Fibroblast of lung (primary cell): ENCODE data around the gene SELENOS.

Experiments used
- EZH2 ChIP-seq: IDR thresholded peaks from 2 replicates; pipeline ENCODE4 v1.5.1; 2012; ENCODE audit warnings: low read length, control low read depth, mild to moderate bottlenecking; ENCODE audit errors: missing control alignments
- TF ChIP-seq, protein P1 (sequence below), 2 donors: IDR thresholded peaks in 1 of 2; conservative IDR thresholded peaks in 1 of 2; 1 replicate in 1 of 2; 2 replicates in 1 of 2; pipeline ENCODE4 v1.5.1; 2011 to 2012; ENCODE audit warnings: low read length in 2 of 2, control low read depth in 1 of 2, inconsistent platforms in 1 of 2, low read depth in 1 of 2, mild to moderate bottlenecking in 1 of 2

DNA sequence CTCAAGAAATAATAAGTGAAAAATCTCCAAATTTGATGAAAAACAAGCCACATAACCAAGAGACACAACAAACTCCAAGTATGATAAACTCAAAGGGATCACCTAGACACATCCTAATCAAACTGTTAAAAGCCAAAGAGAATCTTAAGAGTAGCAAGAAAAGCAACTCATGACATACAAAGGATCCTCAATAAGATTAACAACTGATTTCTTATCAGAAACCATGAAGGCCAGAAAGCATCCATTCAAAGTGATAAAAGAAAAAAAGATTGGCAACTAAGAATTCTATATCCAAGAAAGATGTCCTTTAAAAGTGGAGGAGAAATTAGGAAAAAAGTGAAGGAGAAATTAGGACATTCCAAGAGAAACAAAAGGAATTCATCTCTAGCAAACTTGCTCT, 49.0 kb downstream of the SELENOS start:
- TF ChIP-seq, protein P1, sequence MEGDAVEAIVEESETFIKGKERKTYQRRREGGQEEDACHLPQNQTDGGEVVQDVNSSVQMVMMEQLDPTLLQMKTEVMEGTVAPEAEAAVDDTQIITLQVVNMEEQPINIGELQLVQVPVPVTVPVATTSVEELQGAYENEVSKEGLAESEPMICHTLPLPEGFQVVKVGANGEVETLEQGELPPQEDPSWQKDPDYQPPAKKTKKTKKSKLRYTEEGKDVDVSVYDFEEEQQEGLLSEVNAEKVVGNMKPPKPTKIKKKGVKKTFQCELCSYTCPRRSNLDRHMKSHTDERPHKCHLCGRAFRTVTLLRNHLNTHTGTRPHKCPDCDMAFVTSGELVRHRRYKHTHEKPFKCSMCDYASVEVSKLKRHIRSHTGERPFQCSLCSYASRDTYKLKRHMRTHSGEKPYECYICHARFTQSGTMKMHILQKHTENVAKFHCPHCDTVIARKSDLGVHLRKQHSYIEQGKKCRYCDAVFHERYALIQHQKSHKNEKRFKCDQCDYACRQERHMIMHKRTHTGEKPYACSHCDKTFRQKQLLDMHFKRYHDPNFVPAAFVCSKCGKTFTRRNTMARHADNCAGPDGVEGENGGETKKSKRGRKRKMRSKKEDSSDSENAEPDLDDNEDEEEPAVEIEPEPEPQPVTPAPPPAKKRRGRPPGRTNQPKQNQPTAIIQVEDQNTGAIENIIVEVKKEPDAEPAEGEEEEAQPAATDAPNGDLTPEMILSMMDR (conservative IDR thresholded peaks at IDR 0.05 in 1 of 2, IDR thresholded peaks at IDR 0.05 in 1 of 2; ENCODE audit: low read depth in 1 of 2, low read length in 2 of 2): no peak
- no peak for TF ChIP-seq EZH2
